ENCODE measurements around the gene C5.

C5 gene

GRCh38 chr9:120983259-120983837 lies 66.7 kb downstream of the C5 start:
- DNase-seq, result no peak
- H3K4me1 Mint-ChIP-seq, result peaks cover 27% of the 10 kb centered on the region
- H3K4me3 Mint-ChIP-seq, result no peak overlapping the region
- no peak overlapping the region for H3K27ac Mint-ChIP-seq
- no peaks in the 10 kb centered on the region for H3K9me3 Mint-ChIP-seq
- no peaks in the 10 kb centered on the region for H3K36me3 Mint-ChIP-seq (ENCODE audit: low read depth)
- H3K27me3 Mint-ChIP-seq (ENCODE audit: low read depth, poor library complexity), result peaks cover 12% of the 10 kb centered on the region
- TF ChIP-seq CTCF (IDR thresholded peaks at IDR 0.05), result no peak

GRCh38 chr9:120982836-120983235 lies 67.2 kb downstream of the C5 start:
- no peak for TF ChIP-seq CTCF (IDR thresholded peaks at IDR 0.05)
- H3K4me3 Mint-ChIP-seq, result no peak overlapping the region
- no peaks in the 10 kb centered on the region for H3K36me3 Mint-ChIP-seq (ENCODE audit: low read depth)
- peaks cover 27% of the 10 kb centered on the region for H3K4me1 Mint-ChIP-seq
- H3K9me3 Mint-ChIP-seq, result no peaks in the 10 kb centered on the region
- peaks cover 12% of the 10 kb centered on the region for H3K27me3 Mint-ChIP-seq (ENCODE audit: low read depth, poor library complexity)
- no peak for DNase-seq
- H3K27ac Mint-ChIP-seq, result no peak overlapping the region

GRCh38 chr9:120980951-120981350 lies 69.1 kb downstream of the C5 start:
- TF ChIP-seq CTCF (IDR thresholded peaks at IDR 0.05), result no peak
- Mint-ChIP-seq H3K4me1 (peaks cover 27% of the 10 kb centered on the region), H3K27ac (no peak overlapping the region), H3K36me3 (ENCODE audit: low read depth) (no peaks in the 10 kb centered on the region), H3K9me3 (no peaks in the 10 kb centered on the region), H3K4me3 (no peak overlapping the region), H3K27me3 (ENCODE audit: low read depth, poor library complexity) (peaks cover 12% of the 10 kb centered on the region)
- DNase-seq, result no peak

GRCh38 chr9:120979797-120980196 lies 70.3 kb downstream of the C5 start:
- H3K4me3 Mint-ChIP-seq, result no peak overlapping the region
- H3K27ac Mint-ChIP-seq, result no peak overlapping the region
- H3K4me1 Mint-ChIP-seq, result peaks cover 27% of the 10 kb centered on the region
- TF ChIP-seq CTCF (IDR thresholded peaks at IDR 0.05), result no peak
- no peaks in the 10 kb centered on the region for H3K36me3 Mint-ChIP-seq (ENCODE audit: low read depth)
- peaks cover 11% of the 10 kb centered on the region for H3K27me3 Mint-ChIP-seq (ENCODE audit: low read depth, poor library complexity)
- H3K9me3 Mint-ChIP-seq, result no peaks in the 10 kb centered on the region
- DNase-seq, result no peak

GRCh38 chr9:120978987-120979386 lies 71.1 kb downstream of the C5 start:
- H3K27me3 Mint-ChIP-seq (ENCODE audit: low read depth, poor library complexity), result peaks cover 3% of the 10 kb centered on the region
- no peak overlapping the region for H3K4me3 Mint-ChIP-seq
- no peak for TF ChIP-seq CTCF (IDR thresholded peaks at IDR 0.05)
- H3K4me1 Mint-ChIP-seq, result peaks cover 27% of the 10 kb centered on the region
- no peak for DNase-seq
- no peak overlapping the region for H3K27ac Mint-ChIP-seq
- H3K36me3 Mint-ChIP-seq (ENCODE audit: low read depth), result no peaks in the 10 kb centered on the region
- no peaks in the 10 kb centered on the region for H3K9me3 Mint-ChIP-seq

GRCh38 chr9:120977321-120977720 lies 72.8 kb downstream of the C5 start:
- Mint-ChIP-seq H3K36me3 (ENCODE audit: low read depth) (no peaks in the 10 kb centered on the region), H3K27me3 (ENCODE audit: low read depth, poor library complexity) (peaks cover 3% of the 10 kb centered on the region), H3K4me1 (peaks cover 25% of the 10 kb centered on the region), H3K9me3 (no peaks in the 10 kb centered on the region), H3K27ac (no peak overlapping the region), H3K4me3 (no peak overlapping the region)
- no peak for DNase-seq
- TF ChIP-seq CTCF (IDR thresholded peaks at IDR 0.05), result no peak

Measured in nephron progenitor cell (in vitro differentiated cells).